IMR-90 (cell line): Measurements from ENCODE around the gene BCAR1. TPM values are rescaled to one million over a fixed set of nuclear protein-coding genes. Genes with fewer than 3 reads are reported as not detected.

Source experiments
- ATAC-seq: fragments of 200-7000 bp; cut with Tn5 transposase; 2 replicates; pipeline ENCODE4 v1.9.1; 2020; ENCODE audit warnings: low read depth, mild to moderate bottlenecking, moderate library complexity
- BruUV-seq: library from RNA; stranded (reverse); fragments of 400-500 nt; replicated peaks from 2 replicates; lab custom pipeline; 2021; lab: Mats Ljungman, UMichigan
- CTCF ChIA-PET: fragments of 300-600 bp; formaldehyde crosslinking; extraction: SDS; loops from one replicate; lab custom pipeline; 2021; ENCODE audit warnings: antibody characterized with exemption; lab: Yijun Ruan, JAX
- POLR2A ChIA-PET: fragments of 300-600 bp; sonication (Branson Sonifier 250); formaldehyde crosslinking; loops from one replicate; lab custom pipeline; 2022; ENCODE audit warnings: antibody characterized with exemption; ENCODE audit not compliant: unreplicated experiment; lab: Charles Lee
- DNase-seq: peaks from one replicate; pipeline ENCODE4 v3.0.0; 2013
- H2AFZ ChIP-seq: replicated peaks from 2 replicates; pipeline ENCODE3; 2013; ENCODE audit warnings: low read length, mild to moderate bottlenecking; ENCODE audit not compliant: poor library complexity
- H2AK5ac ChIP-seq: 2 replicates; pipeline ENCODE4 v1.6.1; 2013; ENCODE audit warnings: low read depth, low read length, inconsistent platforms
- H2AK9ac ChIP-seq: replicated peaks from 2 replicates; pipeline ENCODE3; 2013; ENCODE audit warnings: mild to moderate bottlenecking, low read depth, low read length, moderate library complexity; ENCODE audit not compliant: poor library complexity
- H2BK120ac ChIP-seq: 2 replicates; pipeline ENCODE4 v1.6.1; 2013; ENCODE audit warnings: low read depth, low read length, inconsistent platforms
- H2BK15ac ChIP-seq: 3 replicates; pipeline ENCODE4 v1.6.1; 2013; ENCODE audit warnings: low read depth, low read length, inconsistent platforms
- H2BK20ac ChIP-seq: 2 replicates; pipeline ENCODE4 v1.6.1; 2013; ENCODE audit warnings: low read depth, mild to moderate bottlenecking, inconsistent platforms, low read length, moderate library complexity
- H2BK5ac ChIP-seq: 2 replicates; pipeline ENCODE4 v1.6.1; 2013; ENCODE audit warnings: mild to moderate bottlenecking, low read depth, low read length, inconsistent platforms; ENCODE audit not compliant: poor library complexity, severe bottlenecking
- H3K14ac ChIP-seq: replicated peaks from 2 replicates; pipeline ENCODE4 v1.6.1; 2013; ENCODE audit warnings: low read depth, low read length, inconsistent platforms
- H3K18ac ChIP-seq: 2 replicates; pipeline ENCODE4 v1.6.1; 2013; ENCODE audit warnings: low read depth, low read length, control low read depth
- H3K23ac ChIP-seq: 2 replicates; pipeline ENCODE4 v1.6.1; 2013; ENCODE audit warnings: low read depth, low read length, inconsistent platforms
- H3K27ac ChIP-seq: 2 replicates; pipeline ENCODE4 v1.5.1; 2013; ENCODE audit warnings: mild to moderate bottlenecking, control low read depth, low read length; ENCODE audit not compliant: insufficient read depth
- H3K27me3 ChIP-seq: 2 replicates; pipeline ENCODE4 v1.6.1; 2013; ENCODE audit warnings: low read length; ENCODE audit not compliant: control insufficient read depth, insufficient read depth
- H3K36me3 ChIP-seq: 2 replicates; pipeline ENCODE4 v1.6.1; 2013; ENCODE audit warnings: low read length, mixed read lengths; ENCODE audit not compliant: control insufficient read depth, insufficient read depth
- H3K4ac ChIP-seq: 2 replicates; pipeline ENCODE4 v1.6.1; 2013; ENCODE audit warnings: low read depth, low read length, inconsistent platforms
- H3K4me1 ChIP-seq: 2 replicates; pipeline ENCODE4 v1.6.1; 2013; ENCODE audit warnings: low read length, mixed read lengths; ENCODE audit not compliant: control insufficient read depth, insufficient read depth
- H3K4me2 ChIP-seq: 2 replicates; pipeline ENCODE4 v1.6.1; 2013; ENCODE audit warnings: low read depth, mild to moderate bottlenecking, control low read depth, low read length, moderate library complexity
- H3K4me3 ChIP-seq: 2 replicates; pipeline ENCODE4 v1.5.1; 2013; ENCODE audit warnings: low read depth, mild to moderate bottlenecking, control low read depth, low read length, moderate library complexity; ENCODE audit not compliant: insufficient read depth
- H3K56ac ChIP-seq: 2 replicates; pipeline ENCODE4 v1.6.1; 2013; ENCODE audit warnings: low read length, inconsistent platforms; ENCODE audit not compliant: insufficient read depth; ENCODE audit errors: extremely low read depth
- H3K79me1 ChIP-seq, 2 experiments: 2 replicates each; pipeline ENCODE4 v1.6.1; 2013; ENCODE audit warnings: low read length in 2 of 2, inconsistent platforms in 1 of 2, low read depth in 1 of 2
- H3K9ac ChIP-seq: 2 replicates; pipeline ENCODE4 v1.6.1; 2013; ENCODE audit warnings: low read depth, low read length, control low read depth
- H3K9me1 ChIP-seq: 2 replicates; pipeline ENCODE4 v1.6.1; 2013; ENCODE audit warnings: low read length, inconsistent platforms; ENCODE audit not compliant: insufficient read depth
- H3K9me3 ChIP-seq: 2 replicates; pipeline ENCODE4 v1.6.1; 2013; ENCODE audit warnings: low read length; ENCODE audit not compliant: control insufficient read depth, insufficient read depth
- H4K20me1 ChIP-seq: 2 replicates; pipeline ENCODE4 v1.6.1; 2013; ENCODE audit warnings: low read length, inconsistent platforms; ENCODE audit not compliant: insufficient read depth
- H4K5ac ChIP-seq: 2 replicates; pipeline ENCODE4 v1.6.1; 2013; ENCODE audit warnings: mild to moderate bottlenecking, low read depth, low read length, control low read depth
- H4K8ac ChIP-seq, 2 experiments: 2 replicates each; pipeline ENCODE4 v1.6.1; 2013; ENCODE audit warnings: low read depth in 2 of 2, low read length in 2 of 2, control low read depth in 1 of 2, inconsistent platforms in 1 of 2
- H4K91ac ChIP-seq: 2 replicates; pipeline ENCODE4 v1.6.1; 2013; ENCODE audit warnings: low read depth, low read length, inconsistent platforms; ENCODE audit not compliant: insufficient read depth
- RCOR1 ChIP-seq: IDR thresholded peaks from 2 replicates; pipeline ENCODE4 v1.6.1; 2012; ENCODE audit warnings: mild to moderate bottlenecking, low read length, improper control_type of control experiment; ENCODE audit not compliant: insufficient replicate concordance
- SMC3 ChIP-seq: fragments of 150-350 bp; IDR thresholded peaks from 2 replicates; pipeline ENCODE4 v1.6.1; 2016; ENCODE audit warnings: low read depth, mild to moderate bottlenecking, antibody characterized with exemption, low read length, moderate library complexity
- WGBS, 2 experiments: methylation state at CpG; one replicate each; pipeline versions ENCODE4 v1.1.5 to v1.1.7; 2013; ENCODE audit warnings: missing lambda C conversion rate in 2 of 2; ENCODE audit not compliant: insufficient read length in 1 of 2; ENCODE audit errors: extremely low coverage in 2 of 2; 5-methylcytosine and 5-hydroxymethylcytosine counted together
- dilution Hi-C: fragments of 300-500 bp; cut with HindIII; formaldehyde crosslinking; loops from one replicate; pipeline ENCODE4 v1.14.3; 2018; ENCODE audit warnings: low sequenced_read_pairs; ENCODE audit not compliant: unreplicated experiment
- in situ Hi-C: fragments of 300-500 bp; cut with MboI; formaldehyde crosslinking; loops from 3 replicates; pipeline ENCODE4 v1.14.3; 2019; ENCODE audit warnings: low sequenced_read_pairs, inconsistent platforms, mixed read lengths
- intact Hi-C: fragments of 100-400 bp; cut with micrococcal nuclease; formaldehyde crosslinking; loops from 2 replicates; pipeline ENCODE4 v1.10.0; 2022
- polyA plus RNA-seq, 3 experiments: library from polyadenylated mRNA; depleted of rRNA; stranded (reverse); fragments of >200 nt; gene quantifications; 2 replicates each; pipeline ENCODE4 v1.2.3, GENCODE V29; 2012; ENCODE audit warnings: low replicate concordance in 1 of 3
- total RNA-seq: library from RNA; depleted of rRNA; stranded (reverse); fragments of >200 nt; gene quantifications from 2 replicates; pipeline ENCODE4 v1.2.3, GENCODE V29; 2012

BCAR1 gene
- total and polyA plus RNA-seq, 2 of the 4 experiments (the other 2 are of a cell fraction): 18.1 to 99.4 TPM

DNA sequence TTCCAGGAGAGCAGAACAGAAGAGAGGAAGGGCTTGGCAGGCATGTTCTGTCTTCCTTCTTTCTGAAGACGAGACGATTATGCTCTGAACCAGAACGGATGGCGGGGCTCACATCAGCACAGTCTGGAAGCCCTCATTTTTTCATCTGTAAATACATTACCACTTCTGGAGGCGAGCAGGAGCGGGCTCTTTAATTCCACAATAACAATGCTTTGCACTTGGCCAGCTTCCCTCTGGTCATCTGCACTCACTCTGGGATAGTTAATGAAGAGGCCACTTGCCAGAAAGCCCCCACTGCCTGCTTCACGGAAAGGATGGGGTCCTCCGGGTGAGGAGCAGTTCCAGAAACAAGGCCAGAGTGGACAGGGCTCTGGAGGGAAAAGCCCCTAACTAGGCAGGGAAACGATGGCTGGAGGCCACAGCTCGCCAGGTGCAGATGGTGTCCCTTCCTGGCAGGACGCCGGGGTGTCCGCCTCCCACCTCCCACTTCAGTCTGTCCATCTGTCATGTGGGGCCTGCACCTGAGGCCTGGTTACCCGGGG, 13.1 kb upstream of the BCAR1 start:
- H4K91ac ChIP-seq: peak overlapping the region; percentile 76
- peaks cover 53% of the 10 kb centered on the region for H4K20me1 ChIP-seq
- DNase-seq: peak; percentile 35
- peak overlapping the region; percentile 92 for H3K14ac ChIP-seq
- H4K5ac ChIP-seq: peak overlapping the region; percentile 15
- H3K27ac ChIP-seq: peak overlapping the region; percentile 97
- peak overlapping the region; percentile 66; the same call in 1 of the 2 replicates for H2BK120ac ChIP-seq
- peak; percentile 3 for ATAC-seq
- peak overlapping the region; percentile 26 for H3K18ac ChIP-seq
- BruUV-seq: no TSS peak
- H2BK5ac ChIP-seq: peak overlapping the region; percentile 85
- H4K8ac ChIP-seq: peak overlapping the region; percentile 74 to 84; a peak in 3 of 4 replicates
- peaks cover 5 to 63% of the 10 kb centered on the region in 2 experiments; a peak in 3 of 4 replicates for H3K79me1 ChIP-seq
- H2AFZ ChIP-seq: peak overlapping the region; percentile 97
- H3K9me1 ChIP-seq: peaks cover 37% of the 10 kb centered on the region
- CTCF ChIA-PET: no interaction called here
- peak overlapping the region; percentile 87 for H2AK5ac ChIP-seq
- H3K9me3 ChIP-seq: no peaks in the 10 kb centered on the region
- POLR2A ChIA-PET: interaction anchor here (0.5 kb wide), 1 partner anchor 19 kb away, joined by 3 read pairs; no protein-coding TSS in a partner anchor
- in situ Hi-C loops (no loop called here), dilution Hi-C loops (no loop called here), intact Hi-C loops (loop anchor here (1.0 kb wide), 1 partner anchor 121 kb away; no protein-coding TSS in a partner anchor)
- H3K9ac ChIP-seq: peak overlapping the region; percentile 92
- H3K4me2 ChIP-seq: peak overlapping the region; percentile 93
- H3K36me3 ChIP-seq: peaks cover 3% of the 10 kb centered on the region; the same call in 1 of the 2 replicates
- peak overlapping the region; percentile 94 for H3K4me3 ChIP-seq
- peak overlapping the region; percentile 100 for H2AK9ac ChIP-seq
- peak overlapping the region; percentile 96 for H3K4ac ChIP-seq
- H3K23ac ChIP-seq: peak overlapping the region; percentile 92
- H2BK20ac ChIP-seq: peak overlapping the region; percentile 64; the same call in 1 of the 2 replicates
- peak overlapping the region; percentile 46 for H3K56ac ChIP-seq
- H2BK15ac ChIP-seq: peak overlapping the region; percentile 12; the same call in 1 of the 3 replicates
- H3K27me3 ChIP-seq: no peaks in the 10 kb centered on the region
- no peak for TF ChIP-seq RCOR1
- TF ChIP-seq SMC3: no peak
- 0% methylated on average over 2 of the region's 14 CpGs; no CpG with 5 or more reads in 1 of the 2 experiments for WGBS, 2 experiments
- peaks cover 44% of the 10 kb centered on the region for H3K4me1 ChIP-seq
